GM21423 (cell line): ENCODE measurements around the gene MTMR3.

Source experiments
- ATAC-seq: cut with Tn5 transposase; IDR thresholded peaks from one replicate; pipeline ENCODE4 v1.9.1; 2021; ENCODE audit warnings: mild to moderate bottlenecking, moderate library complexity; ENCODE audit not compliant: unreplicated experiment

MTMR3 gene

GRCh38 chr22:29914165-29914564, 31.2 kb downstream of the MTMR3 start:
- ATAC-seq = no peak

GRCh38 chr22:29914991-29915533, 32.1 kb downstream of the MTMR3 start:
- ATAC-seq = no peak

GRCh38 chr22:29916007-29916544, 33.1 kb downstream of the MTMR3 start:
- ATAC-seq = no peak

- ATAC-seq = no peak
Observed at GRCh38 chr22:29917052-29917902, 34.3 kb downstream of the MTMR3 start.

- no peak for ATAC-seq
Observed at GRCh38 chr22:29925402-29925801, 42.4 kb downstream of the MTMR3 start.

GRCh38 chr22:29926057-29926456, 43.1 kb downstream of the MTMR3 start:
- ATAC-seq = no peak

GRCh38 chr22:29932136-29932535, 49.2 kb downstream of the MTMR3 start:
- no peak for ATAC-seq

- no peak for ATAC-seq
Observed at GRCh38 chr22:29933619-29934018, 50.6 kb downstream of the MTMR3 start.

GRCh38 chr22:29934596-29934995, 51.6 kb downstream of the MTMR3 start:
- ATAC-seq = no peak

GRCh38 chr22:29936186-29936585, 53.2 kb downstream of the MTMR3 start:
- ATAC-seq = no peak

GRCh38 chr22:29937940-29938693, 55.1 kb downstream of the MTMR3 start:
- ATAC-seq = no peak

- ATAC-seq = no peak
Observed at GRCh38 chr22:29940526-29940925, 57.6 kb downstream of the MTMR3 start.

GRCh38 chr22:29944339-29944738, 61.4 kb downstream of the MTMR3 start:
- no peak for ATAC-seq

GRCh38 chr22:29945435-29945834, 62.5 kb downstream of the MTMR3 start:
- ATAC-seq = no peak

GRCh38 chr22:29946220-29946619, 63.2 kb downstream of the MTMR3 start:
- no peak for ATAC-seq

GRCh38 chr22:29947410-29948384, 64.7 kb downstream of the MTMR3 start:
- ATAC-seq = no peak

GRCh38 chr22:29948385-29948769, 65.4 kb downstream of the MTMR3 start:
- ATAC-seq = no peak

GRCh38 chr22:29949872-29950271, 66.9 kb downstream of the MTMR3 start:
- no peak for ATAC-seq

- ATAC-seq = no peak
Observed at GRCh38 chr22:29951791-29952413, 68.9 kb downstream of the MTMR3 start.
